ENCODE data around the gene GPATCH2L.
A peak's percentile ranks its signal among the peaks of the same experiment; 100 is the strongest.

GPATCH2L gene

DNA sequence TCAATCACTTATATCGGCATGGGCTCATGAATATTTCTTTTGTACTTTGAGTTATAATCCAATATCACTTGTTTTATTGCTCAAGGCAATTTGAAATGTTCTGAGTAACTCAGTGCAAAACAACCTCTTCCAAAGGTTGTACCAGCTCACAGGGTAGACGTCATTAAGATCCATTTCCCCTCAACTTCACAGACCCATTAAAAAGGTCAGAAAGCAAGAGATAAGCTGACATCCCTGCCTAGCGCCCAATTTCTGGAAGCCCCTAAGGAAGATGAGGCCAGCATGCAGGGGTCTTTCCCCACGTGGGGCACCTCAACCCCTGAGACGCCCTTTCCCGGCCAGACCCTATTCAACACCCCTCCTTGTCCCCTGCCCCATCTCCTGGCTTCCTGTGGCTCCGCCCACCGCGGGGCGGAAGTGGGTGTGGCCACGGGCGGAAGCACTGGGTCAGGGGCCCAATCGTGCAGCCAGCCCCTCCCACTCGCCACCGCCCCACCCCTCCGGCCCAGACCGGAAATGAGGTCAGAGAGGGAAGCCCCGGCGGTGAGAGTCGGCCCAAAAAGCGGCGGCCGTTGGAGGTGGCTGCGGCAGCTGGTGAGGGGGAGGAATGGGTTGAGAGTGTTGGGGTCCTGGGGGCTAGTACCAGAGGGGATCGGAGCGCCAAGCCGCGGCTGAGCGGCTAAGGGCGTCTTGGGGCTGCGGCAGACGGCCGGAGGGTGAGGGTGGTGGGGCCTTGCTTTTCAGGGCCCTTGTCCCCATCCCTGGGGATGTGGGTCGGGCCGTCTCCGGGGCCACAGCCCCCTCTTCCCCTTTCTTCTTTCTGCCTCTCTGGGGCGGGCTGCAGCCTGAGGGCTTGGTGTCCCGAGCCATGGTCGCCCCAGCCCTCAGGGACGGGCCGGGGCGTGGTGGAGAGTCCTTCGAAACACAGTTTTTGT, at the start of gene GPATCH2L:
Gene GPATCH2L, plus strand, starts transcription at position 525 of the 935 bp plus-strand sequence. CDS start 2,442 bp downstream, outside the sequence.
- peak; percentile 95 for DNase-seq (ENCODE audit: low spot score)

GRCh38 chr14:76104802-76105355, 46.8 kb upstream of the GPATCH2L start:
- no peak for DNase-seq (ENCODE audit: low spot score)

- DNase-seq (ENCODE audit: low spot score) = no peak
Measured at GRCh38 chr14:76106188-76106587, 45.5 kb upstream of the GPATCH2L start.

DNA sequence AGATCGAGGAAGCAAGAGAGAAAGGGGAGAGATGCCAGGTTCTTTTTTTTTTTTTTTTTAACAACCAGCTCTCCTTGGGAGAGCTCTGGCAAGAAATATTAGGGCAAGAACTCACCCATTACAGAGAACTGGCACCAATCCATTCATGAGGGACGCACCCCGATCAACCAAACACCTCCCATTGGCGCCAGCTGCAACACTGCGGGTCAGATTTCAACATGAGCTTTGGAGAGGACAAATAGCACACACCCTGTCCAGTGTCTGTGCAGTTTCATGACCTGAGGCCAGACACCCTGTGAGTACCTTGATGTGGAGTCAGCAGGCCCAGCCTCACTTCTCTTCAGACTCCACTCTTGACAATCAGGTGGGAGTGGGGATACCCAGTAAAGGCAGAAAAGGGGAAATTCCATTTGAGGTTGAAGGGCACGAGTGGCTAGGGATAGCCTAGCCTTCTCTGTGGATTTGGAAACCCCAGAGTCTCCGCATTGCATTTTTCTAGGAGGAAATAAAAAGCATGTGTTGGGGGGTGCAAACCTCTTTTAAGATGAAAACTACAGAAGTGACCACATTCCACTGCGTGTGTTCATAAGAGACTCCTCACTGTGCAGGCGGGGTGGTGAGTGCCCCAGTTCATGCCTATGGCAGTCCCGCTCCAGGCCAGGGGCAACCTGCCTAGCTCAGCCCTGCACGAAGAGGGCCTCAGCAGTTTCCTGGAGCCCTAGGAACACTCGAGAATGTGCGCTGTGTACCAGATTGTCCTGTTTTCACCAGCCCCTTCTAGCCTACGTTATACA, 42.4 kb upstream of the GPATCH2L start:
- DNase-seq (ENCODE audit: low spot score) = no peak

GRCh38 chr14:76112889-76113624, 38.7 kb upstream of the GPATCH2L start:
- no peak for DNase-seq (ENCODE audit: low spot score)

- no peak for DNase-seq (ENCODE audit: low spot score)
Measured at GRCh38 chr14:76113691-76114090, 38.0 kb upstream of the GPATCH2L start.

DNA sequence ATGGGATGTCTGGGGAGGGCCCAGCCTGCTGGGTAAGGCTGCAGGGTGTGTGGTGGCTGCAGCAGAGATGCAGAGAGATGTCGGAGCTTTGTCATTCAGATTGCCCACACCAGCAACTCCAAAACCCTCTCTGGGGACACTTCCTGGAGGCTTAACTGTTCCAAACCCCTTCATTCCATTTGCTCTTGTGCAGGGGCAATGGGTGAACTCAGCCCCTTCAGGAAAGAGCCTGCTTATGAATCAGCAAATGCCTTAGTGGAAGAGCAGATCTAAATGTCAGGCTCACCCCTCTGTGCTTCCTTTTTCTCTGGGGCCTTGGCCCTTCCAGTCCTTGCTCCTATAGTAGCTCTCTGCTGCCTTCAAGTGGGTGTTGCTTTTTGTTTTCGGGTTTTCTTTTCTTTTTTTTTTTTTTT, 36.7 kb upstream of the GPATCH2L start:
- DNase-seq (ENCODE audit: low spot score) = no peak

- DNase-seq (ENCODE audit: low spot score) = no peak
Measured at GRCh38 chr14:76117789-76118484, 33.8 kb upstream of the GPATCH2L start.

DNA sequence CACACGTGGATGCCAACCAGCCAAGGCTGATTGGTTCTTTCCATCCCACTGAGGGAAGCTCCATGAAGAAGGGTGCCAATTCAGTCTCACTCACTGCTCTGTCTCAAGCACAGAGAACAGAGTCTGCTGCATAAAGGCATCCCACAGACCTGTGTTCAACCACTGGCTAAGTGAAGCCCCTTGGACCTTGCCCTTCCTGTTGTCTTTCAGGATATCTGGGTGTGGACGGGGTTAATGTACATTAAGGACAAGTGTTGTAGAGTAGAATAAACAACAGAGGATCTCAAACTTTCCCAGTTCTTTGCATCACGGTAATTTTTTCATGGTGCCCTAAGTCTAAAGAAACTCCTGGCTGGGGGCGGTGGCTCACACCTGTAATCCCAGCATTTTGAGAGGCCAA, 33.1 kb upstream of the GPATCH2L start:
- no peak for DNase-seq (ENCODE audit: low spot score)

GRCh38 chr14:76121089-76121748, 30.5 kb upstream of the GPATCH2L start:
- no peak for DNase-seq (ENCODE audit: low spot score)

- DNase-seq (ENCODE audit: low spot score) = no peak
Measured at GRCh38 chr14:76123426-76124225, 28.1 kb upstream of the GPATCH2L start.

DNA sequence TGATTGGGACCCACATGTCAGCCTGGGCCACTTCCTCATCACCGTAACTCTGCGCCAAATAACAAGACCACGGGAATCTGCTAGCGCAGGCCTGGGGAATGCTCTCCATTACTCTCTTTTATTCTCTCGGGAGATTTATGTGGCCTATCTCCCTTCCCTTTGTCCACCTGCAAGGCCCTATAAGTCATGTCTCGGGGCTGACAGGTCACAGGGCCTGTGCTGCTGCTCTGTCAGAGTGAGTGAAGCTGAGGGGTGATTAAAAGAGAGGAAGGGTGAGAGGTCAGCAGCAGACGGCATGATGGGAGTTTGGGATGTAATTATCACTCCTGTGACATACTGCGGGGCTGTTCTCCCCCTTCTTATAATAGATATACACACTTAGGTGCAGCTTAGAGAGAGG, 26.2 kb upstream of the GPATCH2L start:
- DNase-seq (ENCODE audit: low spot score) = no peak

- DNase-seq (ENCODE audit: low spot score) = no peak
Measured at GRCh38 chr14:76126076-76126475, 25.6 kb upstream of the GPATCH2L start.

DNA sequence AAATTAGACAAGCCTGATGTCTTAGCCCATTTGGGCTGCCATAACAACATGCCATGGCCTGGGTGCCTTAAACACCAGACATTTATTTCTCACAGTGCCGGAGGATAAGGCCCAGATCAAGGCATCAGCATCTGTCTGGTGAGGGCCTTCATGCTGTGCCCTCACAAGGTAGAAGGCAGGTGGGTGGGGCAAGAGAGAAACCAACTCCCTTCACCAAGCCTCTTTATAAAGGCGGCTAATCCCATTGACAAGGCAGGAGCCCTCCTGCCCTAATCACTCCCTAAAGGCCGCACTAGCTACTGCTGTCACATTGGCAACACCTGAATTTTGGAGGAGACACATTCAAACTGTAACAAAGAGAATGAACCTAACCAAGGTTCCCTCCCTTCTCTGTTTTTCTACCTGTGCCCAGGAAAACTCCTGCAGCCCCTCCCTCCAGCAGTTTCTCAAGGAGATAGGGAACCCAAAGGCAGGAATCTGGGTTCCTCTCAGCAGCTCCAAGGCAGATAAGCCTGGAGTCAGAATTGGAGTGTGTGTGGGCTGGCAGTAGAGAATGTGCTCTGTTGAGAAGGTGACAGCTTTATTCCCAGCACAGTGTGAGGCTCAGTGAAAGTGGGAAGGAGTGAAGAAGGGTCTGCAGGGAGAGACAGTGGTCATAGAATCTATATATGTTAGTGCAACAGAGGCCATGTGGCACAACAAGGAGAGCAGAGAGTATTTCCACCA, 21.7 kb upstream of the GPATCH2L start:
- DNase-seq (ENCODE audit: low spot score) = no peak

DNA sequence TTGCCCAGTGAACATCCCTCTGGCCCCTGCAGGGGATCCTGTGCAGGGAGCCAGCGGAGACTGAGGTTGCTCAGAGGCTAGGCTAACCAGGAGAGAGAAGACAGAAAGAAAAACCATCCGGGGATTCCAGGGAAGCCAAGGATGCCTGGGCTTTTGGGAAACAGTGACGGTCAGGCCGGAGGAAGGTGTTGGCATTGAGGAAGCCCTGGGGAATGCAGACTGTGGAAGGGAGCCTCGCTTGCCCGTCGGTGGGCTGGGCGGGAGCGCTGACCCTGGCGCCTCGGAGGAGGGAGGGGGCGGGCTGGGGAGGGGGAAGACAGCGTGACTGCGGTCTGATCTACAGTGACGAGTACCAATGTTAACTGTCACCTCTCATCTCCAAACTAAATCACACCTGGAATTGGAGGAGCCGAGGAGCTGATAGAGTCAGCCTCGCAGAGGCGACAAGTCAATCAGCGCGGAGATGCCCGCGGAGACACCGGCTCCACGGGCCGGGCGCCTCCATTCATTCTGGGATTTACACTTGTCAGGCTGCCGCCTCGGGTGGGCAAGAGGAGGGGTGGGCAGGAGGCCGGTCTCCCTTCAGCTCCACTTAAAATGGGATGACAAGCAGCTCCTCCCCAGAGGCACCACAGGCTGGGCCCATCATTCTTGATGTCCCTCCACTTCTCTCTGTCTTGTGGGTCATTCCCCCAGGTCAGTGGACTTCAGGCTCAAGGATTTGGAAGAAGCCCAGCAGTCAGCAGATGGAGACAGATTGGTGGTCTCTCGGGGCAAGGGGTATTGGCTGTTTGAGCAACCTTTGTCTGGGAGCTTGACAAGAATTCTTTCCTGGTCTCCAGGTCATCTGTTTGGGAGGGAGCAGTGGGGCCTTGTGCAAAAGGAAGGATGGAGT, 20.4 kb upstream of the GPATCH2L start:
- DNase-seq (ENCODE audit: low spot score) = no peak

- no peak for DNase-seq (ENCODE audit: low spot score)
Measured at GRCh38 chr14:76133103-76133502, 18.6 kb upstream of the GPATCH2L start.

DNA sequence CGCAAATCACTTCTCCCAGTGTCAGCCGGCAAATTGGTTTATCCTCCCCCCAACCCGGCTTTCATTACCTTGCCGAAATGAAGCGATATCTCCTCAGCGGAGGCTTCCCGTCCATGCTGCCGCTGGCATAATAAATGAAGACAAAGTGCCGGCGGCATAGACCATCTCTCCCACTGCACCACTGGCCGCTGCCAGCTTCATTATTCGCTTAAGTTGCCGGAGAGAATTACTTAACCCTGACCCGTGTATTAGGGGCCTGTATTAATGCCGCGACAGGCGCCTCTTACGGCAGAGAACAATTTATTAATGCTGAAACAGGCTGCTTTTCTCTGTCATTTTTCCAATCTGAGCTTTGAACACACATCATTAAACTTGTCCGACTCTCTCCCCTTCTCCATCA, 17.5 kb upstream of the GPATCH2L start:
- no peak for DNase-seq (ENCODE audit: low spot score)

GRCh38 chr14:76135722-76136121, 16.0 kb upstream of the GPATCH2L start:
- DNase-seq (ENCODE audit: low spot score) = no peak

Measured in Ammon's horn (tissue), 1 donor.